EL (cell line): ENCODE results near the gene CDC14A.

Experiments
- DNase-seq: peaks from one replicate; pipeline ENCODE4 v3.0.0-alpha.2; 2016

The CDC14A gene

GRCh38 chr1:100543640-100544039 lies 191.3 kb downstream of the CDC14A start:
- DNase-seq = peak; percentile 7

GRCh38 chr1:100544791-100545190 lies 192.5 kb downstream of the CDC14A start:
- no peak for DNase-seq

- DNase-seq = no peak
These were observed 193.5 kb downstream of the CDC14A start for GRCh38 chr1:100545855-100546254.

- DNase-seq = no peak
These were observed 199.7 kb downstream of the CDC14A start for GRCh38 chr1:100552031-100552430.

- DNase-seq = no peak
These were observed 200.6 kb downstream of the CDC14A start for GRCh38 chr1:100552922-100553321.

- DNase-seq = no peak
These were observed 203.9 kb downstream of the CDC14A start for GRCh38 chr1:100556181-100556580.

- DNase-seq = no peak
These were observed 204.8 kb downstream of the CDC14A start for GRCh38 chr1:100556925-100557605.

GRCh38 chr1:100557606-100557953 lies 205.3 kb downstream of the CDC14A start:
- DNase-seq = no peak

GRCh38 chr1:100565533-100565932 lies 213.2 kb downstream of the CDC14A start:
- DNase-seq = no peak

GRCh38 chr1:100565937-100566699 lies 213.8 kb downstream of the CDC14A start:
- DNase-seq = no peak

- DNase-seq = no peak
These were observed 214.8 kb downstream of the CDC14A start for GRCh38 chr1:100567062-100567461.
